Naive thymus-derived CD4-positive, alpha-beta T cell (primary cell): ENCODE data around the gene ANXA5. TPM values are rescaled to one million over a fixed set of nuclear protein-coding genes. Genes with fewer than 3 reads are reported as not detected.

Source experiments
- ATAC-seq: fragments of 150-1000 bp; cut with Tn5 transposase; 2 replicates; pipeline ENCODE4 v1.10.0; 2021; ENCODE audit warnings: mild to moderate bottlenecking, moderate library complexity
- CTCF ChIA-PET: fragments of 350-600 bp; sonication (Branson Sonifier 250); formaldehyde crosslinking; loops from one replicate; lab custom pipeline; 2021; ENCODE audit warnings: antibody characterized with exemption; lab: Charles Lee
- POLR2A ChIA-PET: fragments of 350-600 bp; sonication (Branson Sonifier 250); formaldehyde crosslinking; loops from one replicate; lab custom pipeline; 2021; ENCODE audit warnings: antibody characterized with exemption, inconsistent platforms; lab: Charles Lee
- DNase-seq, 9 donors: peaks; one replicate each; pipeline versions ENCODE4 v3.0.0 to v3.0.0-alpha.2; 2020 to 2022; ENCODE audit warnings: mixed read lengths in 1 of 9
- H3K27ac ChIP-seq: one replicate; pipeline ENCODE4 v1.7.0; 2013; ENCODE audit warnings: mild to moderate bottlenecking, low read depth, low read length, moderate library complexity
- H3K27me3 ChIP-seq, 2 donors: one replicate each; pipeline ENCODE4 v1.7.0; 2013; ENCODE audit warnings: low read length in 2 of 2, mild to moderate bottlenecking in 2 of 2, moderate library complexity in 2 of 2; ENCODE audit not compliant: control insufficient read depth in 2 of 2, insufficient read depth in 2 of 2
- H3K36me3 ChIP-seq, 3 experiments: 1 replicate in 2 of 3; 2 replicates in 1 of 3; pipeline ENCODE4 v1.7.0; 2013; ENCODE audit warnings: low read length in 3 of 3, mild to moderate bottlenecking in 3 of 3, moderate library complexity in 1 of 3; ENCODE audit not compliant: insufficient read depth in 3 of 3, control insufficient read depth in 2 of 3
- H3K4me1 ChIP-seq, 2 donors: one replicate each; pipeline ENCODE4 v1.7.0; 2013; ENCODE audit warnings: low read length in 2 of 2, mild to moderate bottlenecking in 2 of 2, moderate library complexity in 1 of 2; ENCODE audit not compliant: control insufficient read depth in 2 of 2, insufficient read depth in 2 of 2
- H3K4me3 ChIP-seq: 2 replicates; pipeline ENCODE4 v1.7.0; 2013; ENCODE audit warnings: mild to moderate bottlenecking, low read length
- H3K9me3 ChIP-seq, 3 experiments: 1 replicate in 2 of 3; 2 replicates in 1 of 3; pipeline ENCODE4 v1.7.0; 2013; ENCODE audit warnings: low read length in 3 of 3; ENCODE audit not compliant: control insufficient read depth in 2 of 3
- H3K27ac Mint-ChIP-seq, 9 donors: one replicate each; pipeline ENCODE4 v1.8.0; 2020 to 2022; ENCODE audit warnings: mixed read lengths in 9 of 9, mild to moderate bottlenecking in 8 of 9, moderate library complexity in 5 of 9, inconsistent platforms in 2 of 9
- H3K27me3 Mint-ChIP-seq, 5 donors: one replicate each; pipeline ENCODE4 v1.8.0; 2021 to 2022; ENCODE audit warnings: mixed read lengths in 5 of 5, mild to moderate bottlenecking in 1 of 5
- H3K36me3 Mint-ChIP-seq, 5 donors: one replicate each; pipeline ENCODE4 v1.8.0; 2020 to 2022; ENCODE audit warnings: mixed read lengths in 5 of 5, mild to moderate bottlenecking in 3 of 5, inconsistent platforms in 1 of 5
- H3K4me1 Mint-ChIP-seq, 7 donors: one replicate each; pipeline ENCODE4 v1.8.0; 2020 to 2022; ENCODE audit warnings: mixed read lengths in 7 of 7, mild to moderate bottlenecking in 3 of 7, inconsistent platforms in 1 of 7
- H3K4me3 Mint-ChIP-seq, 10 donors: one replicate each; pipeline ENCODE4 v1.8.0; 2020 to 2022; ENCODE audit warnings: mild to moderate bottlenecking in 10 of 10, mixed read lengths in 10 of 10, moderate library complexity in 6 of 10, inconsistent platforms in 2 of 10
- H3K9me3 Mint-ChIP-seq, 11 donors: one replicate each; pipeline ENCODE4 v1.8.0; 2020 to 2022; ENCODE audit warnings: mixed read lengths in 11 of 11, mild to moderate bottlenecking in 4 of 11, inconsistent platforms in 1 of 11, moderate library complexity in 1 of 11
- intact Hi-C, 2 donors: fragments of 100-400 bp; cut with micrococcal nuclease; formaldehyde crosslinking; loops; one replicate each; pipeline ENCODE4 v1.15.1; 2023
- polyA plus RNA-seq, 2 donors: library from polyadenylated mRNA; unstranded; fragments of 300-500 nt; fragmentation: Illumina TruSeq; gene quantifications; one replicate each; pipeline ENCODE4 v1.2.3, GENCODE V29; 2021
- total RNA-seq, 6 experiments: library from RNA in 5 of 6; stranded (reverse) in 5 of 6; gene quantifications; 1 replicate in 5 of 6; 2 replicates in 1 of 6; pipeline ENCODE4 v1.2.3 and lab custom pipeline; 2021 to 2026

The ANXA5 gene
- total and polyA plus RNA-seq, 7 experiments from 2014 or later: 25.5 to 180 (median 49.5) TPM

- Histone ChIP-seq H3K4me3 (no peak overlapping the region), H3K27ac (no peak overlapping the region), H3K9me3 (no peaks in the 10 kb centered on the region), H3K27me3 (no peaks in the 10 kb centered on the region), H3K36me3 (no peaks in the 10 kb centered on the region), H3K4me1 (peaks cover 0 to 7% of the 10 kb centered on the region in 2 donors)
- DNase-seq (peak in 1 of 9 donors; percentile 68), ATAC-seq (peak; percentile 87)
- Mint-ChIP-seq H3K9me3 (peaks cover 0 to 7% (median 0%) of the 10 kb centered on the region in 11 donors), H3K27ac (peak overlapping the region in 2 of 9 donors; percentile 28 to 53), H3K4me3 (peak overlapping the region in 2 of 10 donors; percentile 23 to 26), H3K4me1 (peaks cover 0 to 28% (median 1%) of the 10 kb centered on the region in 7 donors), H3K27me3 (peaks cover 28 to 46% (median 31%) of the 10 kb centered on the region in 5 donors), H3K36me3 (peaks cover 0 to 7% (median 0%) of the 10 kb centered on the region in 5 donors)
- intact Hi-C loops: loop anchor here in 1 of 2 donors (1.0 to 2.0 kb wide), 2 partner anchors 10 to 20 kb away; partner anchors contain the start of gene ANXA5
- POLR2A ChIA-PET: no interaction called here
- CTCF ChIA-PET: no interaction called here
Observed at GRCh38 chr4:121706595-121707021, 9.8 kb upstream of the ANXA5 start.

- DNase-seq (no peak), ATAC-seq (no peak)
- Mint-ChIP-seq H3K4me3 (no peak overlapping the region), H3K36me3 (peaks cover 0 to 7% (median 0%) of the 10 kb centered on the region in 5 donors), H3K4me1 (peaks cover 0 to 21% (median 0%) of the 10 kb centered on the region in 7 donors), H3K9me3 (peaks cover 0 to 8% (median 0%) of the 10 kb centered on the region in 11 donors), H3K27me3 (peaks cover 27 to 43% (median 28%) of the 10 kb centered on the region in 5 donors), H3K27ac (no peak overlapping the region)
- CTCF ChIA-PET: no interaction called here
- Histone ChIP-seq H3K27me3 (no peaks in the 10 kb centered on the region), H3K27ac (no peak overlapping the region), H3K4me3 (no peak overlapping the region), H3K36me3 (no peaks in the 10 kb centered on the region), H3K4me1 (peaks cover 0 to 7% of the 10 kb centered on the region in 2 donors), H3K9me3 (no peaks in the 10 kb centered on the region)
- POLR2A ChIA-PET: no interaction called here
- intact Hi-C loops: no loop called here
Observed at GRCh38 chr4:121705521-121705920, 8.7 kb upstream of the ANXA5 start.

- POLR2A ChIA-PET: no interaction called here
- Mint-ChIP-seq H3K4me1 (peaks cover 4 to 26% (median 9%) of the 10 kb centered on the region in 7 donors), H3K27me3 (peaks cover 0 to 56% (median 33%) of the 10 kb centered on the region in 5 donors), H3K4me3 (no peak overlapping the region), H3K36me3 (peaks cover 0 to 8% (median 0%) of the 10 kb centered on the region in 5 donors), H3K9me3 (peaks cover 0 to 8% (median 0%) of the 10 kb centered on the region in 11 donors), H3K27ac (no peak overlapping the region)
- H3K4me3 ChIP-seq: no peak overlapping the region
- no peaks in the 10 kb centered on the region for H3K36me3 ChIP-seq
- no peak for ATAC-seq
- H3K9me3 ChIP-seq: no peaks in the 10 kb centered on the region
- no peak for DNase-seq
- H3K4me1 ChIP-seq: peaks cover 0 to 7% of the 10 kb centered on the region in 2 donors
- intact Hi-C loops: no loop called here
- CTCF ChIA-PET: no interaction called here
- no peak overlapping the region for H3K27ac ChIP-seq
- H3K27me3 ChIP-seq: no peaks in the 10 kb centered on the region
Observed at GRCh38 chr4:121702136-121702535, 5.4 kb upstream of the ANXA5 start.

GRCh38 chr4:121701263-121701662 lies 4.5 kb upstream of the ANXA5 start:
- Histone ChIP-seq H3K4me3 (no peak overlapping the region), H3K36me3 (peaks cover 0 to 5% (median 0%) of the 10 kb centered on the region in 3 experiments), H3K4me1 (peaks cover 0 to 4% of the 10 kb centered on the region in 2 donors), H3K9me3 (no peaks in the 10 kb centered on the region), H3K27me3 (no peaks in the 10 kb centered on the region), H3K27ac (no peak overlapping the region)
- CTCF ChIA-PET: no interaction called here
- no peak overlapping the region for H3K27ac Mint-ChIP-seq
- ATAC-seq (no peak), DNase-seq (no peak)
- H3K4me3 Mint-ChIP-seq: no peak overlapping the region
- H3K4me1 Mint-ChIP-seq: peaks cover 4 to 17% (median 9%) of the 10 kb centered on the region in 7 donors
- intact Hi-C loops: no loop called here
- POLR2A ChIA-PET: no interaction called here
- H3K27me3 Mint-ChIP-seq: peaks cover 0 to 56% (median 28%) of the 10 kb centered on the region in 5 donors
- peaks cover 0 to 3% (median 0%) of the 10 kb centered on the region in 5 donors for H3K36me3 Mint-ChIP-seq
- peaks cover 0 to 8% (median 0%) of the 10 kb centered on the region in 11 donors for H3K9me3 Mint-ChIP-seq

- Histone ChIP-seq H3K4me1 (peaks cover 4 to 9% of the 10 kb centered on the region in 2 donors), H3K9me3 (no peaks in the 10 kb centered on the region), H3K27ac (no peak overlapping the region), H3K27me3 (no peaks in the 10 kb centered on the region), H3K4me3 (no peak overlapping the region), H3K36me3 (peaks cover 0 to 5% (median 0%) of the 10 kb centered on the region in 3 experiments)
- Mint-ChIP-seq H3K4me1 (peaks cover 12 to 29% (median 15%) of the 10 kb centered on the region in 7 donors), H3K36me3 (peaks cover 0 to 12% (median 0%) of the 10 kb centered on the region in 5 donors), H3K9me3 (peaks cover 0 to 8% (median 0%) of the 10 kb centered on the region in 11 donors), H3K27me3 (peaks cover 0 to 46% (median 28%) of the 10 kb centered on the region in 5 donors), H3K27ac (no peak overlapping the region), H3K4me3 (peak overlapping the region; percentile 10 to 97 (median 58))
- DNase-seq (no peak), ATAC-seq (no peak)
- intact Hi-C loops: loop anchor here (5.0 kb wide), 3 partner anchors 124 to 1699 kb away; partner anchors contain the start of genes SPRY1 (in 2 of the 2) and CCNA2 (in 1 of the 2)
- POLR2A ChIA-PET: no interaction called here
- CTCF ChIA-PET: no interaction called here
Observed at GRCh38 chr4:121698236-121698671, 1.5 kb upstream of the ANXA5 start.

- ATAC-seq (no peak), DNase-seq (no peak)
- peaks cover 0 to 5% (median 0%) of the 10 kb centered on the region in 3 experiments for H3K36me3 ChIP-seq
- no peak overlapping the region for H3K27ac ChIP-seq
- Mint-ChIP-seq H3K27ac (peak overlapping the region in 7 of 9 donors; percentile 44 to 88 (median 73)), H3K36me3 (peaks cover 0 to 15% (median 0%) of the 10 kb centered on the region in 5 donors), H3K27me3 (peaks cover 0 to 46% (median 28%) of the 10 kb centered on the region in 5 donors), H3K9me3 (peaks cover 0 to 8% (median 0%) of the 10 kb centered on the region in 11 donors), H3K4me1 (peaks cover 12 to 36% (median 15%) of the 10 kb centered on the region in 7 donors), H3K4me3 (peak overlapping the region; percentile 84 to 97 (median 91))
- POLR2A ChIA-PET: interaction anchor here (0.8 to 2.1 kb wide), 2 partner anchors 103 to 127 kb away, joined by 3 to 6 read pairs; partner anchors contain the start of gene EXOSC9
- intact Hi-C loops: loop anchor here (1.0 to 5.0 kb wide), 9 partner anchors 29 to 1700 kb away; partner anchors contain the start of genes CCNA2 (in 2 of the 2), SPRY1 (in 2 of the 2), BBS7 (in 1 of the 2) and EXOSC9 (in 1 of the 2)
- CTCF ChIA-PET: no interaction called here
- H3K4me1 ChIP-seq: peaks cover 4 to 9% of the 10 kb centered on the region in 2 donors
- H3K9me3 ChIP-seq: no peaks in the 10 kb centered on the region
- H3K27me3 ChIP-seq: no peaks in the 10 kb centered on the region
- H3K4me3 ChIP-seq: peak overlapping the region; percentile 87
Observed at GRCh38 chr4:121697564-121697963, 784 bp upstream of the ANXA5 start.
